Loucy (cell line): Measurements from ENCODE around the gene ARL3.

Experiments
- CTCF ChIP-seq: fragments of 200-600 bp; sonication (generic); conservative IDR thresholded peaks from 2 replicates; pipeline ENCODE4 v1.5.1; 2014; ENCODE audit warnings: mild to moderate bottlenecking, antibody characterized with exemption, low read length
- EZH2phosphoT487 ChIP-seq: fragments of 200-600 bp; IDR thresholded peaks from 2 replicates; pipeline ENCODE4 v1.6.1; 2018; ENCODE audit warnings: antibody characterized with exemption, mild to moderate bottlenecking, moderate library complexity, borderline replicate concordance

GRCh38 chr10:102645741-102646609 is 68.2 kb downstream of the ARL3 start:
- TF ChIP-seq CTCF (no peak), EZH2phosphoT487 (no peak)
